ENCODE data around the gene SLC8B1.

Gene SLC8B1

GRCh38 chr12:113329022-113329790 is 5.7 kb downstream of the SLC8B1 start:
- DNase-seq (ENCODE audit: extremely low read depth, low read depth) = no peak

GRCh38 chr12:113328368-113328889 is 6.5 kb downstream of the SLC8B1 start:
- DNase-seq (ENCODE audit: extremely low read depth, low read depth) = no peak
- no peak for TF ChIP-seq CTCF (IDR thresholded peaks at IDR 0.05; ENCODE audit: low read depth, low read length)

More at GRCh38 chr12:113329022-113329790, 5.7 kb downstream of the SLC8B1 start:
- no peak for TF ChIP-seq CTCF (IDR thresholded peaks at IDR 0.05; ENCODE audit: low read depth, low read length)

- DNase-seq (ENCODE audit: extremely low read depth, low read depth) = no peak
Observed at GRCh38 chr12:113326775-113327395, 8.0 kb downstream of the SLC8B1 start.

GRCh38 chr12:113325916-113326315 is 9.0 kb downstream of the SLC8B1 start:
- DNase-seq (ENCODE audit: extremely low read depth, low read depth) = peak; percentile 95
- TF ChIP-seq CTCF (IDR thresholded peaks at IDR 0.05; ENCODE audit: low read depth, low read length) = no peak

More at GRCh38 chr12:113326775-113327395, 8.0 kb downstream of the SLC8B1 start:
- TF ChIP-seq CTCF (IDR thresholded peaks at IDR 0.05; ENCODE audit: low read depth, low read length) = peak; percentile 11

GRCh38 chr12:113322343-113322742 is 12.6 kb downstream of the SLC8B1 start:
- no peak for TF ChIP-seq CTCF (IDR thresholded peaks at IDR 0.05; ENCODE audit: low read depth, low read length)
- DNase-seq (ENCODE audit: extremely low read depth, low read depth) = no peak

GRCh38 chr12:113320401-113320800 is 14.5 kb downstream of the SLC8B1 start:
- TF ChIP-seq CTCF (IDR thresholded peaks at IDR 0.05; ENCODE audit: low read depth, low read length) = no peak
- no peak for DNase-seq (ENCODE audit: extremely low read depth, low read depth)
